NCI-H1092 treated with DMSO at 0.1 percent for 48 hours (cell line): ENCODE data around the gene ZNF638.
"Not testable (repeated sequence)": the region's sequence is repeated elsewhere in the genome, so short reads cannot be mapped to it uniquely, and the experiment has no call there.

Experiments
- DNase-seq: peaks from one replicate; lab custom pipeline; 2025; lab: John Stamatoyannopoulos, UW

Gene ZNF638

GRCh38 chr2:71410696-71411095, 79.1 kb downstream of the ZNF638 start:
- DNase-seq = no peak

GRCh38 chr2:71416866-71417265, 85.3 kb downstream of the ZNF638 start:
- not testable (repeated sequence) for DNase-seq

- DNase-seq = no peak
These were observed 86.0 kb downstream of the ZNF638 start for GRCh38 chr2:71417300-71418202.

GRCh38 chr2:71419145-71419544, 87.6 kb downstream of the ZNF638 start:
- DNase-seq = no peak

GRCh38 chr2:71419976-71420375, 88.4 kb downstream of the ZNF638 start:
- no peak for DNase-seq

- DNase-seq = no peak
These were observed 91.2 kb downstream of the ZNF638 start for GRCh38 chr2:71422786-71423185.

GRCh38 chr2:71423817-71424420, 92.3 kb downstream of the ZNF638 start:
- DNase-seq = no peak

GRCh38 chr2:71426721-71427120, 95.1 kb downstream of the ZNF638 start:
- DNase-seq = no peak

GRCh38 chr2:71428472-71429383, 97.1 kb downstream of the ZNF638 start:
- no peak for DNase-seq

GRCh38 chr2:71445142-71445541, 113.6 kb downstream of the ZNF638 start:
- DNase-seq = not testable (repeated sequence)

GRCh38 chr2:71446505-71446904, 114.9 kb downstream of the ZNF638 start:
- no peak for DNase-seq

- DNase-seq = no peak
These were observed 117.8 kb downstream of the ZNF638 start for GRCh38 chr2:71449343-71449742.

GRCh38 chr2:71451705-71452104, 120.1 kb downstream of the ZNF638 start:
- no peak for DNase-seq

- no peak for DNase-seq
These were observed 121.0 kb downstream of the ZNF638 start for GRCh38 chr2:71452565-71452964.

- no peak for DNase-seq
These were observed 122.0 kb downstream of the ZNF638 start, which contains the start of gene DYSF for GRCh38 chr2:71453404-71454220. DYSF (plus strand) TSS chr2:71453561.

- DNase-seq = no peak
These were observed 122.8 kb downstream of the ZNF638 start for GRCh38 chr2:71454221-71455010.

GRCh38 chr2:71455011-71455740, 123.6 kb downstream of the ZNF638 start:
- no peak for DNase-seq

- DNase-seq = no peak
These were observed 124.4 kb downstream of the ZNF638 start for GRCh38 chr2:71455741-71456569.

GRCh38 chr2:71456617-71457016, 125.0 kb downstream of the ZNF638 start:
- DNase-seq = no peak
